ENCODE data around the gene SHISA9.

SHISA9 gene

GRCh38 chr16:13041180-13041579 lies 139.8 kb downstream of the SHISA9 start:
- TF ChIP-seq CTCF (conservative IDR thresholded peaks at IDR 0.05) = no peak
- H3K27ac ChIP-seq = no peak overlapping the region

GRCh38 chr16:13041646-13042290 lies 140.4 kb downstream of the SHISA9 start:
- TF ChIP-seq CTCF (conservative IDR thresholded peaks at IDR 0.05) = no peak
- no peak overlapping the region for H3K27ac ChIP-seq

- TF ChIP-seq CTCF (conservative IDR thresholded peaks at IDR 0.05) = no peak
- H3K27ac ChIP-seq = no peak overlapping the region
Observed at GRCh38 chr16:13042291-13042685, 140.9 kb downstream of the SHISA9 start.

- peak overlapping the region; percentile 30; the same call in 1 of the 2 replicates for H3K27ac ChIP-seq
- TF ChIP-seq CTCF (conservative IDR thresholded peaks at IDR 0.05) = no peak
Observed at GRCh38 chr16:13046061-13046821, 144.8 kb downstream of the SHISA9 start.

GRCh38 chr16:13047276-13047675 lies 145.9 kb downstream of the SHISA9 start:
- no peak overlapping the region for H3K27ac ChIP-seq
- TF ChIP-seq CTCF (conservative IDR thresholded peaks at IDR 0.05) = no peak

- no peak overlapping the region for H3K27ac ChIP-seq
- TF ChIP-seq CTCF (conservative IDR thresholded peaks at IDR 0.05) = no peak
Observed at GRCh38 chr16:13049688-13050087, 148.3 kb downstream of the SHISA9 start.

- TF ChIP-seq CTCF (conservative IDR thresholded peaks at IDR 0.05) = no peak
- H3K27ac ChIP-seq = no peak overlapping the region
Observed at GRCh38 chr16:13052431-13052830, 151.0 kb downstream of the SHISA9 start.

Measured in VCaP (cell line).